Bronchial epithelial cell (primary cell): ENCODE results near the gene ZKSCAN2. TPM values are rescaled to one million over a fixed set of nuclear protein-coding genes. Genes with fewer than 3 reads are reported as not detected.

Source experiments
- DNase-seq: peaks from one replicate; pipeline ENCODE4 v3.0.0-alpha.2; 2010; ENCODE audit warnings: low read depth
- FAIRE-seq: peaks from 2 replicates; lab custom pipeline; 2011; peaks lifted over from hg19 to GRCh38; lab: Jason Lieb, UNC
- H3K27me3 ChIP-seq: 2 replicates; pipeline ENCODE4 v1.5.1; 2011; ENCODE audit warnings: low read length; ENCODE audit not compliant: control insufficient read depth, insufficient read depth
- H3K36me3 ChIP-seq: 2 replicates; pipeline ENCODE4 v1.5.1; 2011; ENCODE audit warnings: low read length; ENCODE audit not compliant: control insufficient read depth, insufficient read depth
- H3K4me3 ChIP-seq: 2 replicates; pipeline ENCODE4 v1.5.1; 2011; ENCODE audit warnings: mild to moderate bottlenecking, low read depth, low read length, control low read depth
- total RNA-seq: library from RNA; depleted of rRNA; stranded (reverse); fragments of >200 nt; gene quantifications from 2 replicates; pipeline ENCODE4 v1.2.1, GENCODE V29; 2014
- TF ChIP-seq, protein P1 (sequence below): IDR thresholded peaks from 2 replicates; pipeline ENCODE4 v1.5.1; 2011; ENCODE audit warnings: mild to moderate bottlenecking, moderate library complexity, low read length, control low read depth, inconsistent platforms; ENCODE audit not compliant: insufficient read depth, severe bottlenecking

Gene ZKSCAN2
- total RNA-seq, 1 donor from 2014 or later: 3.4 TPM

DNA sequence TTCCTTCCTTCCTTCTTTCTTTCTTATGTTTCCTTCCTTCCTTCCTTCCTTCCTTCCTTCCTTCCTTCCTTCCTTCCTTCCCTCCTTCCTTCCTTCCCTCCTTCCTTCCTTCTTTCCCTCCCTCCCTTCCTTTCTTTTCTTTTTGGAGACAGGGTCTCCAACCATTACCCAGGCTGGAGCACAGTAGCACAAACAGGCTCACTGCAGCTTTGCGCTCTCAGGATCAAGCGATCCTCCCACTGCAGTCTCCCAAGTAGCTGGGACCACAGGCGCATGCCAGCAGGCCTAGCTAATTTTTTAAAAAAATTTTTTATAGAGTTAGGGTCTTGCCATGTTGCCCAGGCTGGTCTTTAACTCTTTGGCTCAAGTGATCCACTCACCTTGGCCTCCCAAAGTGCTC is 31.8 kb upstream of the ZKSCAN2 start:
- no peak for DNase-seq

DNA sequence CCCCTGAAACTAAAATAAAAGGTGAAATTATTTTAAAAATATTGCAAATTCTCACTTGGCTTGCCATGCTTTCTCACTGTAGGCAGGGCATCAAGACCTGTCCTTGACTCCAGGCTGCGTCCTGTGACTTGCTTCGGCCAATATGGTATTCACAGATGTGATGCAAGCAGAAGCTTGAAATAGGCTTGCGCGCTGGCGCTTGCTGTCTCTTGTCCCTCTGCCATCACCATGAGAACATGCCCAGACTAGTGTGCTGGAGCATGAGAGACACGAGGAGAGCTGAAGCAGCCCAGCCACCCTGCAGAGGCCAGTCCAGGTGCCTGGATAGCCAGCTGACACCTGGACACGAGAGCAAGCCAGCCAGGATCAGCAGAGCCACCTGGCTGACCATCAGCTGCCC is 21.8 kb upstream of the ZKSCAN2 start:
- DNase-seq (peak; percentile 80), FAIRE-seq (no peak)
- Histone ChIP-seq H3K4me3 (no peak overlapping the region), H3K27me3 (no peaks in the 10 kb centered on the region), H3K36me3 (no peaks in the 10 kb centered on the region)
- TF ChIP-seq, protein P1, sequence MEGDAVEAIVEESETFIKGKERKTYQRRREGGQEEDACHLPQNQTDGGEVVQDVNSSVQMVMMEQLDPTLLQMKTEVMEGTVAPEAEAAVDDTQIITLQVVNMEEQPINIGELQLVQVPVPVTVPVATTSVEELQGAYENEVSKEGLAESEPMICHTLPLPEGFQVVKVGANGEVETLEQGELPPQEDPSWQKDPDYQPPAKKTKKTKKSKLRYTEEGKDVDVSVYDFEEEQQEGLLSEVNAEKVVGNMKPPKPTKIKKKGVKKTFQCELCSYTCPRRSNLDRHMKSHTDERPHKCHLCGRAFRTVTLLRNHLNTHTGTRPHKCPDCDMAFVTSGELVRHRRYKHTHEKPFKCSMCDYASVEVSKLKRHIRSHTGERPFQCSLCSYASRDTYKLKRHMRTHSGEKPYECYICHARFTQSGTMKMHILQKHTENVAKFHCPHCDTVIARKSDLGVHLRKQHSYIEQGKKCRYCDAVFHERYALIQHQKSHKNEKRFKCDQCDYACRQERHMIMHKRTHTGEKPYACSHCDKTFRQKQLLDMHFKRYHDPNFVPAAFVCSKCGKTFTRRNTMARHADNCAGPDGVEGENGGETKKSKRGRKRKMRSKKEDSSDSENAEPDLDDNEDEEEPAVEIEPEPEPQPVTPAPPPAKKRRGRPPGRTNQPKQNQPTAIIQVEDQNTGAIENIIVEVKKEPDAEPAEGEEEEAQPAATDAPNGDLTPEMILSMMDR: no peak

More for the DNA sequence above, 31.8 kb upstream of the ZKSCAN2 start:
- Histone ChIP-seq H3K4me3 (no peak overlapping the region), H3K27me3 (no peaks in the 10 kb centered on the region), H3K36me3 (no peaks in the 10 kb centered on the region)
- FAIRE-seq: no peak
- TF ChIP-seq, protein P1: no peak

DNA sequence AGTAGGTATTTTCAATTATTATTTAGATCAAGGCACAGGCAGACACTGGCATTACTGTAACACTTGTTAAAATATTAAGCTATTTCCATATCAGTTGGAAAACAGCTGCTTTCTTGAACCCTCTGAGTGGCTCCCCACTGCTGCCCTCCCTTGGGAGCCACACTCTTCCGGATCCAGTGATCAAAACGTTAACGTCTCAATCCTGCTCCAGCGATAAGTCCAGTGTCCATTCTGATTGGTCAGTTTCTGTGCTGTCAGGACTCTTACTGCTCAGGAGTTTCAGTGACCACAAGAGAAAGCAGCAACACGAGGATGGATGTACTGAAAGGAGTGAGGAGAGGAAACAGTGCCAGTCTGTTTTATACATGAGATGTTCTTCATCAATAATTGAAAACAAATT is 13.8 kb upstream of the ZKSCAN2 start:
- no peak for FAIRE-seq
- no peaks in the 10 kb centered on the region for H3K27me3 ChIP-seq
- TF ChIP-seq, protein P1: no peak
- no peak for DNase-seq
- no peaks in the 10 kb centered on the region for H3K36me3 ChIP-seq
- H3K4me3 ChIP-seq: no peak overlapping the region

DNA sequence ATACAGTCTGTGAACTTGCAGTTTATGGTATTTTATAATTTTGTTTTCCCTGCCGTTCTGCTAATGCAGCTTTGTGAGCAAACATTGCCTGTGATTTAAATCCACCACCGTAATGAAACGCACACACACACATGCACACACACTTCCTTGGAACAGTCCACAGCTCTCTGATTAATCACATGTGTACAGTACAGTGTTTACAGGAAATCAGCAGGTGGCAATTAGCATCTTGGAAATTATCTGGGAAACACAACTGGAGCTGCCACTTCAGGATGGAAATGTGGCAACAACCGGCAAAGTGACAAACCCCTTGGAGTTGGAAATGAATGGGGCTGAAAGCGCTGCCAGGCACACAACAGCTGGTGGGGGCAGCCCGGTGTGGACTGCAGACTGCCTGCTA is 12.9 kb upstream of the ZKSCAN2 start:
- no peaks in the 10 kb centered on the region for H3K27me3 ChIP-seq
- FAIRE-seq (no peak), DNase-seq (no peak)
- H3K4me3 ChIP-seq: no peak overlapping the region
- TF ChIP-seq, protein P1: no peak
- no peaks in the 10 kb centered on the region for H3K36me3 ChIP-seq

DNA sequence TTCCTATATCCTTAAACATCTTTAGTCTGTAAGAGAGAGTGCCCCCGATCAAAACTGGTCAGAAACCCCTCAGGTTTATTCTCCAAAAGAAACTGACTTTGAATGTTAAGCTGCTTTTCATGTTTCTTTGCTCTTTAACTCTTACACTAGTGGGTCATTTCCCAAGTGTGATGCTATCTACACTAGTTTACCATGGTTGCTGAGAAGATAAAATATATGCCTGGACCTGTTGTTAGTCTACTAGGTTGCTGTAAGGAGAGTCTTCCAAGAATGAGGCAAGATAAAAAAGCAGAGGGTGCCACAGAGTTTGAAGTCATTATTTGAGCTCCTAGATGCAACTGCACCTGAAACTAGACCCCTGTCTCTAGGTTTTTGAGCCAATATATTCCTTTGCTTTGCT is 12.2 kb upstream of the ZKSCAN2 start:
- Histone ChIP-seq H3K4me3 (no peak overlapping the region), H3K27me3 (no peaks in the 10 kb centered on the region), H3K36me3 (no peaks in the 10 kb centered on the region)
- FAIRE-seq (no peak), DNase-seq (no peak)
- TF ChIP-seq, protein P1: no peak

DNA sequence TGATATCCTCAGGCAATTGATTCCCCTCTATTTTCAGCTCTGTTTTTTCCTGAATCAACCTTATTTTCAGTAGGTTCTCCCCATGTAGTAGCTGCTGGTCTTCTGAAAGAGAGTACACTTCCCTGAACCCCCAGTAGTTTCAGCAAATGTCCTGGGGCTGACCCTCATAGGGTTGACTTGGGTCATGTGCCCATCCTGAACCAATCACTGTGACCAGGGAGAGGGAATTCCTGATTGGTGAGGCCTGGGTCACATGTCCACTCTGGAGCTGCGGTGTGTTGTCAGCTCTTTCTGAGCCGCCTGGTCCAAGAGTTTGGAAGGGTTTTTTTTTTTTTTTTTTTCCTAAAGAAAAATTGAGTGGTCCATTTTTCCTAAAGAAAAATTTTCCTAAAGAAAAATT is 8.3 kb upstream of the ZKSCAN2 start:
- Histone ChIP-seq H3K36me3 (peaks cover 2% of the 10 kb centered on the region), H3K27me3 (no peaks in the 10 kb centered on the region), H3K4me3 (no peak overlapping the region)
- FAIRE-seq (no peak), DNase-seq (no peak)
- TF ChIP-seq, protein P1: no peak
